CD4-positive, alpha-beta T cell treated with Interleukin-17A for 4 hours (primary cell): ENCODE data around the gene CES3.
"Not testable (repeated sequence)": the region's sequence is repeated elsewhere in the genome, so short reads cannot be mapped to it uniquely, and the experiment has no call there.

Experiments used
- DNase-seq: peaks from one replicate; pipeline ENCODE4 v3.0.0-alpha.2; 2020; ENCODE audit warnings: mixed read lengths

The CES3 gene

DNA sequence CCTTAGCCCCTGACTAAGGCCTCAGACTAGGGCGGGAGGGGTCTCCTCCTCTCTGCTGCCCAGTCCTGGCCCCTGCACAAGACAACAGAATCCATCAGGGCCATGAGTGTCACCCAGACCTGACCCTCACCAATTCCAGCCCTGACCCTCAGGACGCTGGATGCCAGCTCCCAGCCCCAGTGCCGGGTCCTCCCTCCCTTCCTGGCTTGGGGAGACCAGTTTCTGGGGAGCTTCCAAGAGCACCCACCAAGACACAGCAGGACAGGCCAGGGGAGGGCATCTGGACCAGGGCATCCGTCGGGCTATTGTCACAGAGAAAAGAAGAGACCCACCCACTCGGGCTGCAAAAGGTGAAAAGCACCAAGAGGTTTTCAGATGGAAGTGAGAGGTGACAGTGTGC is 12.7 kb downstream of the CES3 start:
- DNase-seq, result no peak

DNA sequence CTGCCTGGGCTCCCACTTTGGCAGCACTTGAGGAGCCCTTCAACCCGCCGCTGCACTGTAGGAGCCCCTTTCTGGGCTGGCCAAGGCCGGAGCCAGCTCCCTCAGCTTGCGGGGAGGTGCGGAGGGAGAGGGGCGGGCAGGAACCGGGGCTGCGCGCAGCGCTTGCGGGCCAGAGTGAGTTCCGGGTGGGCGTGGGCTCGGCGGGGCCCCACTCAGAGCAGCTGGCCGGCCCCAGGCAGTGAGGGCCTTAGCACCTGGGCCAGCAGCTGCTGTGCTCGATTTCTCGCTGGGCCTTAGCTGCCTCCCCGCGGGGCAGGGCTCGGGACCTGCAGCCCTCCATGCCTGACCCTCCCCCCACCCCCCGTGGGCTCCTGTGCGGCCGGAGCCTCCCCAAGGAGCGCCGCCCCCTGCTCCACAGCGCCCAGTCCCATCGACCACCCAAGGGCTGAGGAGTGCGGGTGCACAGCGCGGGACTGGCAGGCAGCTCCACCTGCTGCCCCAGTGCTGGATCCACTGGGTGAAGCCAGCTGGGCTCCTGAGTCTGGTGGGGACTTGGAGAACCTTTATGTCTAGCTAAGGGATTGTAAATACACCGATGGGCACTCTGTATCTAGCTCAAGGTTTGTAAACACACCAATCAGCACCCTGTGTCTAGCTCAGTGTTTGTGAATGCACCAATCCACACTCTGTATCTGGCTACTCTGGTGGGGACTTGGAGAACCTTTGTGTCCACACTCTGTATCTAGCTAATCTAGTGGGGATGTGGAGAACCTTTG is 13.3 kb downstream of the CES3 start:
- not testable (repeated sequence) for DNase-seq

GRCh38 chr16:66974932-66975246 is 13.8 kb downstream of the CES3 start:
- peak; percentile 49 for DNase-seq

DNA sequence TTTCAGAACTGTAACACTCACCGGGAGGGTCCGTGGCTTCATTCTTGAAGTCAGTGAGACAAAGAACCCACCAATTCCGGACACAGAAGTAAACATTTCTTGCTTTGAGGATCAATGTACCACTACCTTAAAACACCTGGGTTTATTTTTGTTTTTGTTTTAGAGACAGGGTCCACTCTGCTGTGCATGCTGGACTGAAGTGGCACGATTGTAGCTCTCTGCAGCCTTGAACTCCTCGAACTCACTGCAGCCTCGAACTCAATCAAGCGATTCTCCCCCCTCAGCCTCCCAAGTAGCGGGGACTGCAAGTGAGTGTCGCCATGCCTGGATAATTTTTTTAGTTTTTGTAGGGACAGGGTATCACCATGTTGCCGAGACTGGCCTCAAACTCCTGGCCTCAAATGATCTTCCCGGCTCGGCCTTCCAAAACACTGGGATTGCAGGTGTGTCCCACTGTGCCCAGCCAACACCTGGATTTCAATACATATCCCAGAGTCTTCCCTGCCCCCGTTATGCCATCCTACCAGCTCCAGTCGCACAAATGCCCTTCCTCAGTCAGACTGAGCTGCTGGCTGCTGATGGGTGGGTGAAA is 14.3 kb downstream of the CES3 start:
- no peak for DNase-seq

GRCh38 chr16:66976746-66977145 is 15.7 kb downstream of the CES3 start:
- no peak for DNase-seq

- peak; percentile 95 for DNase-seq
Observed at GRCh38 chr16:66977341-66978113, 16.5 kb downstream of the CES3 start.

- DNase-seq, result no peak
Observed at GRCh38 chr16:66979011-66979717, 18.1 kb downstream of the CES3 start.

DNA sequence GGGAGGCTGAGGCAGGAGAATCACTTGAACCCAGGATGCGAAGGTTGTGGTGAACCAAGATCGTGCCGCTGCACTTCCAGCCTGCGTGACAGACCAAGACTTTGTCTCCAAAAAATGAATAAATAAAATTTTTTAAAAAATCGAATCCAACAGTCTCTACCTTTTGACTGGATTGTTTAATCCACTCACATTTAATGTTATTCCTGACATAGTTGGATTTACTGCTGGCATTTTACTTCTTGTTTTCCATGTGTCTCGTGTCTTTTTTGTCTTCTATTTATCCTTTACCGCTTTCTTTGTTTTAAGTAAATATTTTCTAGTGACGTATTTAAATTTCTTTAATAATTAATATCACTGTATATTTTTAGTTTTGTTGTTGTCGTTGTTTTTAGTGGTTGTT is 22.0 kb downstream of the CES3 start:
- DNase-seq, result no peak

GRCh38 chr16:66984892-66985311 is 23.8 kb downstream of the CES3 start:
- DNase-seq, result peak; percentile 12

- DNase-seq, result no peak
Observed at GRCh38 chr16:66986559-66986958, 25.5 kb downstream of the CES3 start.

DNA sequence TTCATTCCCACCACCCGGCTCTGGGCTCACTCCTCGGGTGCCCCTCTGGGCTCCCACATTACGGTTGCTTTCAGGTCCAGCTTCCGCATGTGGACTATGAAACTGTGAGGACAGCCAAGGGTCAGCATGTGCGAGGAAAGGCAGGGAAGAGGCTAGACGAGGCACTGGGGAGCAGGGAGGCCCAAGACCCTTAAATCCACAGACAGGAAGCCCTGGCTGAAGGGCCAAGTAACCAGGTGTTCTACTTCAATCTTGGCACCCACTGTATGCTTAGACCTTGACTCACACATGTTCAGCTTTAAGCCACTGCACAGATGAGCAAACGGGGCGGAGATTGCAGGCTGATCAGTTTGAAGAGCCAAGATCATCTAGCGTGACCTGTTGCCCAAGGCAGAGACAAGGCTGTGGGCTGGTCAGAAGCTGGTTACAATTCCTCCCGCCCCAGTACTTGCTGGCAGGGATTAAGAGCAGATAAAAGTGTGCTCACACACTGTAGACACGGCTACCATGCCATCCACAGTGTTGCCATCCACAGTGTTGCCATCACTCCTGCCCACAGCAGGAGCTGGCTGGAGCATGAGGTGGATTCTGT is 27.2 kb downstream of the CES3 start, which contains the start of gene CES4A:
TSS of gene CES4A (plus strand) at position 393 of the 592 bp plus-strand sequence. CDS start at position 577, 184 bp downstream.
- DNase-seq, result no peak

DNA sequence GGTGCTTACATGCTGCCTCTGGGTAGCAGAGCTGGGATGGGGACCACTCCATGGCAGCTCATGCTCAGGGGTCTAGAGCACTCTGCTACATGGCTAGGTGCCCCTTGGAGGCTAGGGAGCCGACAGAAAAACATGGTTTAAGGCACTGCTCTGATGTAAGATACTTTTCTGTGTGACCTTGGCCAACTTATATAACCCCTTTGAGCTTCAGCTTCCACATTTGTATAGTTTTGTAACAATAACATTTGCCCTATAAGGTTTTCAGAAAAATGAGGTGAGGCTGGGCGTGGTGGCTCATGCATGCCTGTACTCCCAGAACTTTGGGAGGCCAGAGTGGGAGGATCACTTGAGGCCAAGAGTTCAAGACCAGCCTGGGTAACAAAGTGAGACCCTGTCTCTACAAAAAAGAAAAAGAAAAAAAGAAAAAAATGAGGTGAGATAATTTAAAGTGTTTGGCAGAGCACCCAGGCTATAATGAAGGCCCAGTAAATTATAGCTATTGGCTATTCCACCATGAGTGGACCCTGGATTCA is 30.5 kb downstream of the CES3 start:
- DNase-seq, result no peak

DNA sequence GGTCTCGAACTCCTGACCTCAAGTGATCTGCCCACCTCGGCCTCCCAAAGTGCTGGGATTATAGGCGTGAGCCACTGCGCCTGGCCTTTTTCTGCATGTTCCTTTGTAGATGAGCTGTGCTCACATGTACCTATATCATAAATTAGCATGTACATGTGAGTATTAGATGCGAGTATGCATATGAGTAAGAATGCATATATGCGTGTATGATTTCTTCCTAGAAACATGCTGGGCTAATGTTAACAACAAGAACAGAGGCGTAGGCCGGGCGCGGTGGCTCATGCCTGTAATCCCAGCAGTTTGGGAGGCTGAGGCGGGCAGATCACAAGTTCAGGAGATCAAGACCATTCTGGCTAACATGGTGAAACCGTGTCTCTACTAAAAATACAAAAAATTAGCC is 32.5 kb downstream of the CES3 start:
- DNase-seq, result not testable (repeated sequence)

DNA sequence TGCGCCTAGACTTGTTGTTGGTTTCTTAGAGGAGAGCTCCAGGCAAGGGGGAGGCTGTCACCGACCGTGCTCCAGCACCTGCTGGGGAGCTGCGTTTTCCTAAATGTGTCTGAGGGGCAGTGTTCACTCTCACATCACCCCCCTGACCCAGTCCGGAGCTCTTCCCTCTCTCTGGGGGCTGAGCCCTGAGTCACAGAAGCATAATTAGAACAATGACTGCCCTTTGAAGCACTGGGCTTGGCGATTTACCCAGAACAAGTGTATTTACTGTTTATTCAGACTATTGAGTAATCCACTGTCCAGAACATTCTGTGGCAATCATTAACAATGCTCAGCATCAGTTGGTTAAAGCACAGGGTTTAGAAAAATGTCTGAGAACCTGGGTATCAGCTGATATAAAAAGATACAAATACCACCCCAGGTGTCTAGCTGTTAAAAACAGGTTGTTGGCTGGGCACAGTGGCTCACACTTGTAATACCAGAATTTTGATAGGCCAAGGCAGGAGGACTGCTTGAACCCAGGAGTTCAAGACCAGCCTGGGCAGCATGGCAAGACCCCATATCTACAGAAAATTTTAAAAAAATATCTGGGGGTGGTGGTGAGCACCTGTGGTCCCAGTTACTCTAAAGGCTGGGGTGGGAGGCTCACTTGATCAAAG is 35.4 kb downstream of the CES3 start:
- DNase-seq, result no peak

DNA sequence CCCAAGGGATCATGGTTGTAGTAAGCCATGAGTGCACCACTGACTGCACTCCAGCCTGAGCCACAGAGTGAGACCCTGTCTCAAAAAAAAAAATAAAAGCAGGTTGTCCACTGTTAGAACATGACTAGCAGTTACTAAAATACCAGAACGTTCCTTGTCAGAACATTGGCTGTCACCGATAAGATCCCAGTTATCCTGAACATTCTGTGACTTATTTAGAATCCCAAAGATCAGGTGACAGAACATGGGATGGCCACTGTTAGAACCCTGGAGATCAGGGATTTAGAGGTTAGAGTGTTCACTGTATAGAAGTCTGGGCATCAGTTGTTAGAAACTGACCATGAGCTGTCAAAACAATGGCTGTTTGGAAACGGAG is 35.9 kb downstream of the CES3 start:
- no peak for DNase-seq

GRCh38 chr16:67000384-67001351 is 39.6 kb downstream of the CES3 start:
- peak; percentile 72 for DNase-seq

DNA sequence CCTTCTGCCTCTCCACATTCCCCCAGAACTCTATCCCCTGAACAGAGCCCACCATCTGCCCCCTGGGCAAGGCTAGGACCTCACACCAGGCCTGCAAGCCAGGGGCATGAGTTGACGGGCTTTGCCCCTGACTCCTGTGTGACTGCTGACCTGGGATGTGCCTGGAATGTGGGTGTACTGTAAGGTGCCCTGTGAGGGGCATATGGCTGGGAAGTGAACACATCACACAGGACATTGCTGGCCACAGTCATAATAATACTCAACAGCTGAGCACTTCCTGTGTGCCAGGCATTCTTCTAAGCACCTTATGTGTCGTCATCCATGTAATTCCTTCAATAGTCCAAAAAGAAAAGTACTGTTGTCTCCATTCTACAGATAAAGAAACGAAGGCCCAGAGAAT is 40.7 kb downstream of the CES3 start:
- DNase-seq, result no peak

DNA sequence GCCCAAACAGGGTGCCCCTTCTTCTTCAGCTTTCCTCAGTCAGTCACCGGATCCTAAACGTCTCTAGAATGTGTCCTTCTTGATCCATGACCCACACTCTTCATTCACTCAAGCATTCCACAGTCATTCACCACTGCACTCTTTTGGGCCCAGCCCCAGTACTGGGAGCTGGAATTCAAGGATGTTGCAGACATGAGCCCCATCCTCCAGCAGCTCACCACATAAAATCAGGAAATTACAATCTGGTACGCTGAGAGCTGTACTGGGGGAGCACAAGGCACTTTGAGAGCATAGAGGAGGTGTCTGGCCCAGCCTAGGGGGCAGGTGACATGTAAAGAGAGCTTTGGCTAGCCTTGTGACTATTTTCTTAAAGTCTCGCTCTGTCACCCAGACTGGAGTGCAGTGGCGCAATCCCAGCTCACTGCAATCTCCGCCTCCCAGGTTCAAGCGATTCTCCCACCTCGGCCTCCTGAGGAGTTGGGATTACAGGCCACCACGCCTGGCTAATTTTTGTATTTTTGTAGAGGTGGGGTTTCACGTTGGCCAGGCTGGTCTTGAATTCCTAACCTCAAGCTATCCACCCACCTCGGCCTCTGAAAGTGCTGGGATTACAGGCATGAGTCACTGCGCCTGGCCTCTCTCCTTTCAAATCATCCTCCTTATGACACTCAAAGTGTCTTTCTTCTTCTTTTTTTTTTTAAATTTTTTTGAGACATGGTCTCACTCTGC is 46.0 kb downstream of the CES3 start:
- no peak for DNase-seq

- no peak for DNase-seq
Observed at GRCh38 chr16:67009158-67009557, 48.1 kb downstream of the CES3 start.

DNA sequence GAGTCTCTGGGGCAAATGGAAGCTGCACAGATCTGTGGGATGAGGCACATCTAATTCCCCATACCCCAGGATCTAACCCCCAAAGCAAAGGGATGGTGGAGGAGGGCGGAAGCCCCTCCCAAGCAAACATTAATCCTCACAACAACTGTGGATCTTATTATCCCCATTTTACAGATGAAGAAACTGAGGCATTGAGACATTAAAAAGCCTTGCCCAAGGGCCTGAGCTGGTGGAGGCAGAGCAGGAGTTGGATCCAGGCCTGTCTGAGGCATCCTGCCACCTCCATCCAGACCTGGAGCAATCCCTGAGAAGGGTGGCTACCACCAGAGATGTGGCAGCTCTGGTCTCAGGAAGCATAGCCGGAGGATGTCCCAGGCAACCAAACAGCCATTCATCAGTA is 50.2 kb downstream of the CES3 start:
- no peak for DNase-seq
